ENCODE results near the gene GMDS.

DNA sequence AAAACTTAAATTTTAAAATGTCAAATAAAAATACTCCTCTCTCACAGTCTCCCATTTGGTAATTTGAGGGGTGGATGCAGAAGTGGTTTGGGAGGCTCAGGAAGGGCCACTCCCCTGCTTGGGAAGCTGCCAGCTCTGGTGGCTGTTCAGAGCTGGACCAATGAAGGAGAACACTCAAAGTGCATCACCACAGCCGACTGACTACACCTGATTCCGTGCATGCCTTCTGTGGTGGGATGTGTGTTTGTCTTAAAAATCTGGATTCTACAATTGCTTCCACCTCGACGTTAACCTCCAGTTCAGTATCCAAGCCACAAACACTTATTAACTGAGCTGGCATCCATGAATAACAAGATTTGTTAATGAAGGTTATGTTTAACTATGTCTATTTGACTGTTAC, 498.4 kb downstream of the GMDS start:
- TF ChIP-seq, protein P1, sequence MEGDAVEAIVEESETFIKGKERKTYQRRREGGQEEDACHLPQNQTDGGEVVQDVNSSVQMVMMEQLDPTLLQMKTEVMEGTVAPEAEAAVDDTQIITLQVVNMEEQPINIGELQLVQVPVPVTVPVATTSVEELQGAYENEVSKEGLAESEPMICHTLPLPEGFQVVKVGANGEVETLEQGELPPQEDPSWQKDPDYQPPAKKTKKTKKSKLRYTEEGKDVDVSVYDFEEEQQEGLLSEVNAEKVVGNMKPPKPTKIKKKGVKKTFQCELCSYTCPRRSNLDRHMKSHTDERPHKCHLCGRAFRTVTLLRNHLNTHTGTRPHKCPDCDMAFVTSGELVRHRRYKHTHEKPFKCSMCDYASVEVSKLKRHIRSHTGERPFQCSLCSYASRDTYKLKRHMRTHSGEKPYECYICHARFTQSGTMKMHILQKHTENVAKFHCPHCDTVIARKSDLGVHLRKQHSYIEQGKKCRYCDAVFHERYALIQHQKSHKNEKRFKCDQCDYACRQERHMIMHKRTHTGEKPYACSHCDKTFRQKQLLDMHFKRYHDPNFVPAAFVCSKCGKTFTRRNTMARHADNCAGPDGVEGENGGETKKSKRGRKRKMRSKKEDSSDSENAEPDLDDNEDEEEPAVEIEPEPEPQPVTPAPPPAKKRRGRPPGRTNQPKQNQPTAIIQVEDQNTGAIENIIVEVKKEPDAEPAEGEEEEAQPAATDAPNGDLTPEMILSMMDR (conservative IDR thresholded peaks at IDR 0.05 in 1 of 2, IDR thresholded peaks at IDR 0.05 in 1 of 2; ENCODE audit: low read depth in 1 of 2, low read length in 2 of 2): no peak
- TF ChIP-seq EZH2 (IDR thresholded peaks at IDR 0.05; ENCODE audit: low read length, missing control alignments): no peak

Measured in fibroblast of lung (primary cell).